GM23248 (cell line): ENCODE measurements around the gene TNKS1BP1. TPM values are rescaled to one million over a fixed set of nuclear protein-coding genes. Genes with fewer than 3 reads are reported as not detected.
"Not testable (repeated sequence)": the region's sequence is repeated elsewhere in the genome, so short reads cannot be mapped to it uniquely, and the experiment has no call there.

Source experiments
- DNase-seq: peaks from one replicate; pipeline ENCODE4 v3.0.0-alpha.2; 2015
- H2AFZ ChIP-seq: fragments of 200-600 bp; sonication (generic); 2 replicates; pipeline ENCODE4 v1.6.1; 2016; ENCODE audit warnings: antibody characterized with exemption
- H3F3A ChIP-seq: fragments of 200-600 bp; sonication (generic); 2 replicates; pipeline ENCODE4 v1.6.1; 2016; ENCODE audit warnings: mild to moderate bottlenecking, antibody characterized with exemption, mixed run types; ENCODE audit not compliant: insufficient read depth
- H3K27ac ChIP-seq: fragments of 200-600 bp; sonication (generic); 2 replicates; pipeline ENCODE4 v1.5.1; 2016; ENCODE audit warnings: mild to moderate bottlenecking
- H3K27me3 ChIP-seq: fragments of 200-600 bp; sonication (generic); replicated peaks from 2 replicates; pipeline ENCODE4 v1.6.1; 2016; ENCODE audit warnings: mild to moderate bottlenecking; ENCODE audit not compliant: insufficient read depth
- H3K36me3 ChIP-seq: fragments of 200-600 bp; sonication (generic); 2 replicates; pipeline ENCODE4 v1.6.1; 2016; ENCODE audit warnings: low read depth, mild to moderate bottlenecking
- H3K4me1 ChIP-seq: fragments of 200-600 bp; sonication (generic); 2 replicates; pipeline ENCODE4 v1.6.1; 2016; ENCODE audit warnings: mild to moderate bottlenecking; ENCODE audit not compliant: insufficient read depth
- H3K4me2 ChIP-seq: fragments of 200-600 bp; sonication (generic); one replicate; pipeline ENCODE4 v1.6.1; 2016; ENCODE audit warnings: mild to moderate bottlenecking; ENCODE audit not compliant: unreplicated experiment
- H3K4me3 ChIP-seq: fragments of 200-600 bp; sonication (generic); 2 replicates; pipeline ENCODE4 v1.5.1; 2016; ENCODE audit warnings: mild to moderate bottlenecking
- H3K79me2 ChIP-seq: fragments of 200-600 bp; sonication (generic); 2 replicates; pipeline ENCODE4 v1.6.1; 2016; ENCODE audit warnings: mild to moderate bottlenecking; ENCODE audit not compliant: insufficient read depth
- H3K9ac ChIP-seq: fragments of 200-600 bp; sonication (generic); 2 replicates; pipeline ENCODE4 v1.6.1; 2016; ENCODE audit warnings: mild to moderate bottlenecking
- H3K9me2 ChIP-seq: fragments of 200-600 bp; sonication (generic); 2 replicates; pipeline ENCODE4 v1.6.1; 2016; ENCODE audit warnings: mixed run types, mild to moderate bottlenecking, moderate library complexity; ENCODE audit not compliant: insufficient read depth
- H3K9me3 ChIP-seq: fragments of 200-600 bp; sonication (generic); one replicate; pipeline ENCODE4 v1.6.1; 2017; ENCODE audit warnings: low read depth
- H4K20me1 ChIP-seq: fragments of 200-600 bp; sonication (generic); 2 replicates; pipeline ENCODE4 v1.6.0; 2016; ENCODE audit not compliant: insufficient read depth
- EZH2 ChIP-seq: fragments of 200-600 bp; sonication (generic); IDR thresholded peaks from 2 replicates; pipeline ENCODE4 v1.6.1; 2018; ENCODE audit warnings: antibody characterized with exemption, mild to moderate bottlenecking; ENCODE audit not compliant: insufficient read depth, poor library complexity, severe bottlenecking
- EZH2phosphoT487 ChIP-seq: fragments of 200-600 bp; sonication (generic); IDR thresholded peaks from 2 replicates; pipeline ENCODE4 v1.6.1; 2018; ENCODE audit warnings: antibody characterized with exemption, moderate library complexity, mild to moderate bottlenecking, low read depth; ENCODE audit not compliant: insufficient read depth
- WGBS, 2 experiments: methylation state at CpG; one replicate each; pipeline ENCODE4 v1.1.6; 2015 to 2017; ENCODE audit warnings: low lambda C conversion rate in 2 of 2, low coverage in 1 of 2; ENCODE audit errors: missing lambda C conversion rate in 2 of 2; 5-methylcytosine and 5-hydroxymethylcytosine counted together
- in situ Hi-C: fragments of 300-500 bp; cut with MboI; formaldehyde crosslinking; loops from 2 replicates; pipeline ENCODE4 v1.15.0; 2020
- polyA plus RNA-seq: library from polyadenylated mRNA; unstranded; fragments of >200 nt; fragmentation: Nextera tagmentation; extraction: Ambion mirVana; gene quantifications from 2 replicates; pipeline ENCODE4 v1.2.1, GENCODE V29; 2016
- total RNA-seq: library from RNA; depleted of rRNA; stranded (reverse); fragments of >200 nt; shearing (Covaris generic); gene quantifications from 2 replicates; pipeline ENCODE4 v1.2.3, GENCODE V29; 2014

TNKS1BP1 gene
- total and polyA plus RNA-seq, 2 experiments from 2014 or later, result 88.2 to 89.7 TPM

GRCh38 chr11:57363131-57364080, 38.7 kb upstream of the TNKS1BP1 start:
- Histone ChIP-seq H3K4me3 (no peak overlapping the region), H3F3A (peaks cover 2% of the 10 kb centered on the region), H3K9me2 (no peaks in the 10 kb centered on the region), H4K20me1 (no peaks in the 10 kb centered on the region), H3K4me2 (no peak overlapping the region), H3K27me3 (no peaks in the 10 kb centered on the region), H3K4me1 (no peaks in the 10 kb centered on the region), H3K27ac (no peak overlapping the region), H3K79me2 (no peaks in the 10 kb centered on the region), H3K9ac (no peak overlapping the region), H2AFZ (no peak overlapping the region), H3K9me3 (no peaks in the 10 kb centered on the region), H3K36me3 (no peaks in the 10 kb centered on the region)
- in situ Hi-C loops, result no loop called here
- no peak for DNase-seq
- TF ChIP-seq EZH2phosphoT487 (no peak), EZH2 (no peak)
- 41 to 42% methylated on average over 7 of the region's 7 CpGs for WGBS, 2 experiments

GRCh38 chr11:57361926-57362325, 37.2 kb upstream of the TNKS1BP1 start:
- Histone ChIP-seq H2AFZ (no peak overlapping the region), H3F3A (peaks cover 16% of the 10 kb centered on the region), H3K9me2 (no peaks in the 10 kb centered on the region), H3K27ac (no peak overlapping the region), H3K79me2 (no peaks in the 10 kb centered on the region), H3K9me3 (no peaks in the 10 kb centered on the region), H3K27me3 (no peaks in the 10 kb centered on the region), H3K4me2 (no peak overlapping the region), H3K9ac (no peak overlapping the region), H3K4me1 (peaks cover 11% of the 10 kb centered on the region), H3K4me3 (no peak overlapping the region), H4K20me1 (no peaks in the 10 kb centered on the region), H3K36me3 (no peaks in the 10 kb centered on the region)
- WGBS, 2 experiments, result 51 to 52% methylated on average over 3 of the region's 3 CpGs
- in situ Hi-C loops, result no loop called here
- TF ChIP-seq EZH2 (no peak), EZH2phosphoT487 (no peak)
- DNase-seq, result no peak

GRCh38 chr11:57361420-57361819, 36.7 kb upstream of the TNKS1BP1 start:
- H3K9ac ChIP-seq, H3K4me3 ChIP-seq, H3K36me3 ChIP-seq, H3K79me2 ChIP-seq, H3K9me2 ChIP-seq, H3K4me2 ChIP-seq, DNase-seq, in situ Hi-C loops, H3K27ac ChIP-seq, H4K20me1 ChIP-seq, H2AFZ ChIP-seq, H3K9me3 ChIP-seq, H3K27me3 ChIP-seq: not testable (repeated sequence)
- Histone ChIP-seq H3K4me1 (peaks cover 11% of the 10 kb centered on the region), H3F3A (peaks cover 16% of the 10 kb centered on the region)

- in situ Hi-C loops, result no loop called here
- no peak for DNase-seq
- 91 to 92% methylated on average over 8 of the region's 8 CpGs for WGBS, 2 experiments
- peaks cover 11% of the 10 kb centered on the region for H3K4me1 ChIP-seq
- no peak overlapping the region for H3K9ac ChIP-seq
- H3K36me3 ChIP-seq, result no peaks in the 10 kb centered on the region
- no peak for TF ChIP-seq EZH2phosphoT487
- no peak for TF ChIP-seq EZH2
- no peak overlapping the region for H3K4me3 ChIP-seq
- no peaks in the 10 kb centered on the region for H4K20me1 ChIP-seq
- no peaks in the 10 kb centered on the region for H3K79me2 ChIP-seq
- H2AFZ ChIP-seq, result no peak overlapping the region
- H3K9me3 ChIP-seq, result no peaks in the 10 kb centered on the region
- H3F3A ChIP-seq, result peaks cover 16% of the 10 kb centered on the region
- no peak overlapping the region for H3K4me2 ChIP-seq
- H3K9me2 ChIP-seq, result no peaks in the 10 kb centered on the region
- no peaks in the 10 kb centered on the region for H3K27me3 ChIP-seq
- no peak overlapping the region for H3K27ac ChIP-seq
Observed at GRCh38 chr11:57360991-57361390, 36.2 kb upstream of the TNKS1BP1 start.
